Lower lobe of right lung (tissue), 2 donors: ENCODE results near the gene FXN. TPM values are rescaled to one million over a fixed set of nuclear protein-coding genes. Genes with fewer than 3 reads are reported as not detected.
"Not testable (repeated sequence)": the region's sequence is repeated elsewhere in the genome, so short reads cannot be mapped to it uniquely, and the experiment has no call there.

Source experiments
- ATAC-seq, 2 donors: fragments of 200-7000 bp; cut with Tn5 transposase; one replicate each; pipeline ENCODE4 v1.9.1; 2020 to 2022; ENCODE audit warnings: mild to moderate bottlenecking in 2 of 2, moderate library complexity in 2 of 2
- DNase-seq: peaks from one replicate; pipeline ENCODE4 v3.0.0-alpha.2; 2020
- H3K27ac ChIP-seq: fragments of 200-600 bp; one replicate; pipeline ENCODE4 v1.8.0; 2022
- H3K27me3 ChIP-seq: fragments of 200-600 bp; one replicate; pipeline ENCODE4 v1.8.0; 2022; ENCODE audit warnings: low read depth
- H3K36me3 ChIP-seq: fragments of 200-600 bp; one replicate; pipeline ENCODE4 v1.8.0; 2022; ENCODE audit warnings: mild to moderate bottlenecking
- H3K4me1 ChIP-seq: fragments of 200-600 bp; one replicate; pipeline ENCODE4 v1.8.0; 2022
- H3K4me3 ChIP-seq: fragments of 200-600 bp; one replicate; pipeline ENCODE4 v1.8.0; 2022; ENCODE audit warnings: mild to moderate bottlenecking
- H3K9me3 ChIP-seq: fragments of 200-600 bp; one replicate; pipeline ENCODE4 v1.8.0; 2022
- intact Hi-C: fragments of 100-400 bp; cut with DNase I; formaldehyde crosslinking; loops from one replicate; pipeline ENCODE4 v1.11.0; 2022
- total RNA-seq: library from RNA; stranded (reverse); fragmentation: NEBNext Ultra II Directional; extraction: Animal tissue kit (Norgen Biotek cat#: 25700); gene quantifications from one replicate; pipeline ENCODE4 v1.2.1, GENCODE V29; 2021
- TF ChIP-seq, protein P1 (sequence below): fragments of 200-600 bp; IDR thresholded peaks from one replicate; pipeline ENCODE4 v1.8.0; 2022; ENCODE audit warnings: antibody characterized with exemption, mild to moderate bottlenecking
- donor health status: DM: no; HTN: yes; CAD: no; lungs with severe emphysema.

FXN gene
- total RNA-seq, 1 donor from 2014 or later = 10.9 TPM

DNA sequence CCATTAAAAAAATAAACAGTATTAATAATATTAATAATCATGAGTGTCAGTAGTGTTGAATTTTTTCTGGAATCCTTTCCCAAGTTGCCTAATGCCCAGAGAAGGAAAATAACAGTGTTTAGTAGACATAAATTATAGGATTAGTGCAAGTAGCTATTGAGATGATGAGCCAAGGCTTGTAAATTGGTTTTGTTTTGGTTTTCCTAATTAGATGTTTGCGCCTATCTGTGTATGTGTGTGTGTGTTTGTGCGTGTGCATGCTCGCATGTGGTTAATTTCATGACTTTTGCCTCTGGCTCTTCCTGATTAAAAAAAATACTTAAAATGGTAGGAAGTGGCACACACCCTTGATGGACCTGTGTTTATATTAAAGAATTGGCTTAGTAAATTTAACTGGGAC, 55.4 kb downstream of the FXN start:
- Histone ChIP-seq H3K9me3 (no peaks in the 10 kb centered on the region), H3K27me3 (no peaks in the 10 kb centered on the region), H3K36me3 (no peaks in the 10 kb centered on the region), H3K4me1 (peaks cover 16% of the 10 kb centered on the region), H3K4me3 (no peak overlapping the region), H3K27ac (peak overlapping the region; percentile 13)
- DNase-seq (no peak), ATAC-seq (no peak)
- TF ChIP-seq, protein P1, sequence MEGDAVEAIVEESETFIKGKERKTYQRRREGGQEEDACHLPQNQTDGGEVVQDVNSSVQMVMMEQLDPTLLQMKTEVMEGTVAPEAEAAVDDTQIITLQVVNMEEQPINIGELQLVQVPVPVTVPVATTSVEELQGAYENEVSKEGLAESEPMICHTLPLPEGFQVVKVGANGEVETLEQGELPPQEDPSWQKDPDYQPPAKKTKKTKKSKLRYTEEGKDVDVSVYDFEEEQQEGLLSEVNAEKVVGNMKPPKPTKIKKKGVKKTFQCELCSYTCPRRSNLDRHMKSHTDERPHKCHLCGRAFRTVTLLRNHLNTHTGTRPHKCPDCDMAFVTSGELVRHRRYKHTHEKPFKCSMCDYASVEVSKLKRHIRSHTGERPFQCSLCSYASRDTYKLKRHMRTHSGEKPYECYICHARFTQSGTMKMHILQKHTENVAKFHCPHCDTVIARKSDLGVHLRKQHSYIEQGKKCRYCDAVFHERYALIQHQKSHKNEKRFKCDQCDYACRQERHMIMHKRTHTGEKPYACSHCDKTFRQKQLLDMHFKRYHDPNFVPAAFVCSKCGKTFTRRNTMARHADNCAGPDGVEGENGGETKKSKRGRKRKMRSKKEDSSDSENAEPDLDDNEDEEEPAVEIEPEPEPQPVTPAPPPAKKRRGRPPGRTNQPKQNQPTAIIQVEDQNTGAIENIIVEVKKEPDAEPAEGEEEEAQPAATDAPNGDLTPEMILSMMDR = no peak
- intact Hi-C loops = no loop called here

DNA sequence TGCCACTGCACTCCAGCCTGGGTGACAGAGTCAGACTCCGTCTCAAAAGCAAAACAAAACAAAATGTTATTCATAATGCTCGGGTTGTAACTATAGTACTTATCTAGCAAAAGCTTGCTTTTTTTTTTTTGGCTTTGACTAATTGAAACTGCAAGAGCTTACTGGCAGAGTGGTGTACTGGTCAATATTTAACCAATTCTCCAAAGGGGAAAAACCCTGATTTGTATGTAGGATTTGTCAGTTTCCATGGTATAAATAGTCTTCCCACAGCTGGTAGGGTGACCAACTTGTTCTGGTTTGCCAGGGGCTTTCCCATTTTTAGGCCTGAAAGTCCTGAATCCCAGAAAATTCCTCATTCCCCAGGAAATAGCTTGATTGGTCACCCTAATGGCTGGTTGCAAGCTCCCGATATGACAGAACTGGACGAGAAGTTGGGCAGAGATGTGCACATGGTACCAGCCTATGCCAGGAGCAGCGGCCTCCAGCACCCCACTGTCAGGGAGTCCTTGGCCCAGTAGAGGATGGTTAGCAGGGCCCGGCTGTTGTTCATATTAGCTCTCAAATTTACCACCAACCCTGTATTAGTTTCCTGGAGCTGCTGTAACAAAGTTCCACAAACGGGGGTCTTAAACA, 58.0 kb downstream of the FXN start:
- DNase-seq (no peak), ATAC-seq (peak; percentile 68 to 77)
- Histone ChIP-seq H3K27ac (no peak overlapping the region), H3K4me3 (no peak overlapping the region), H3K4me1 (peaks cover 12% of the 10 kb centered on the region), H3K36me3 (no peaks in the 10 kb centered on the region), H3K9me3 (no peaks in the 10 kb centered on the region), H3K27me3 (no peaks in the 10 kb centered on the region)
- intact Hi-C loops = no loop called here
- TF ChIP-seq, protein P1 = no peak

GRCh38 chr9:69094361-69095135, 59.0 kb downstream of the FXN start:
- DNase-seq, H3K27ac ChIP-seq, H3K27me3 ChIP-seq, ATAC-seq, H3K36me3 ChIP-seq, H3K4me3 ChIP-seq, H3K9me3 ChIP-seq, intact Hi-C loops: not testable (repeated sequence)
- H3K4me1 ChIP-seq = peaks cover 12% of the 10 kb centered on the region

DNA sequence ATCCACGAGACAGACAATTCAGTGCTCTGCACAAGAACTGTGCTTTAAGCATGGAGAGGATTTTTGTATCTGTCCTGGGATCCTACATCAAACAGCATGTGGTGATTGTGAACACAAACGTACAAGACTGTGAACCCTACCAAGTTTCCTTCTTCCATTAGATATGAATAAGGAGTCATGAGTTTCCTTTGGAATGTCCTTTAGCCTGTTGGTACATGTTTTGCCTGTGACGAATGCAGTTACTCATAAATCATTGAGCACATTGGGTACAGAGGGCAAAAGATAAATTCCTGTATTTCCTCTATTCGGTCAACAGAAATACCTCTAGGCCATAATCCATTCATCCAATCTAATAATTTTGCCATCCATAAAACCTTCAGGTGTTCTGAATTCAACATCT, 61.5 kb downstream of the FXN start:
- H3K4me3 ChIP-seq = no peak overlapping the region
- peak; percentile 60 to 79 for ATAC-seq
- intact Hi-C loops = no loop called here

DNA sequence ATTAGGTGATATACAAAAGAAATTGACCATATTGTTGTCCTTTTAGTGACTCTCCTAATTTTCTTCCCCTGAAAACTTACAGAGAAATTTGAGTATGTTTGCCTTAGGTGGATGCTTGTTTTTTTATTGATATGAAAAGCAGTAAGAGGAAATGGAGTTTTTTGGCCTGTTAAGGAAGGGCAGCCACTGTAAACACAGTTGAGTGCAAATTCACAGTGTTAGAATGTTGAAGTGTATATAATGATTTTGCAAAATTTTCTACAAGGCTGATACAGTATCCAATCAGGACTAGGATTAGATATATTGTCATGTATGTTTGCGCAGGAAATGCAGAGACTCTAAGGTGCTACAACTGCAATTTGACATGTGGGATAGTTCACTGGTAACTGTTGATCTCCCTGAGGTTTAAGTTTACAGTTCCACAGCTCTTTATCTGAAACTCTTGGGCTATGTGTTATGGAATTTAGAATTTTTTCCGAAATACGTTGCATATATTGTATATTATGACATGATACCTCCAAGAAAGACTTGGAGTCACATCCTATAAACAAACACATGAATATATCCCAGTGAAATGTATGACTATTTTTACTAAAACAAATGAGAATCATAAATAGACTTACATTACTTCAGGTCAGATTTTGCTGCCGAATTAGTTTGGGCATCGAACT, 62.5 kb downstream of the FXN start:
- intact Hi-C loops = no loop called here
- ATAC-seq = peak; percentile 60 to 66
- H3K27me3 ChIP-seq = no peaks in the 10 kb centered on the region
- no peak overlapping the region for H3K4me3 ChIP-seq
- TF ChIP-seq, protein P1 = no peak
- no peak for DNase-seq
- H3K36me3 ChIP-seq = no peaks in the 10 kb centered on the region
- no peaks in the 10 kb centered on the region for H3K9me3 ChIP-seq
- H3K27ac ChIP-seq = peak overlapping the region; percentile 9
- H3K4me1 ChIP-seq = peaks cover 12% of the 10 kb centered on the region

More for the DNA sequence above, 61.5 kb downstream of the FXN start:
- no peak for DNase-seq
- Histone ChIP-seq H3K4me1 (peaks cover 12% of the 10 kb centered on the region), H3K36me3 (no peaks in the 10 kb centered on the region), H3K27ac (peak overlapping the region; percentile 36), H3K27me3 (no peaks in the 10 kb centered on the region), H3K9me3 (no peaks in the 10 kb centered on the region)
- TF ChIP-seq, protein P1 = no peak

DNA sequence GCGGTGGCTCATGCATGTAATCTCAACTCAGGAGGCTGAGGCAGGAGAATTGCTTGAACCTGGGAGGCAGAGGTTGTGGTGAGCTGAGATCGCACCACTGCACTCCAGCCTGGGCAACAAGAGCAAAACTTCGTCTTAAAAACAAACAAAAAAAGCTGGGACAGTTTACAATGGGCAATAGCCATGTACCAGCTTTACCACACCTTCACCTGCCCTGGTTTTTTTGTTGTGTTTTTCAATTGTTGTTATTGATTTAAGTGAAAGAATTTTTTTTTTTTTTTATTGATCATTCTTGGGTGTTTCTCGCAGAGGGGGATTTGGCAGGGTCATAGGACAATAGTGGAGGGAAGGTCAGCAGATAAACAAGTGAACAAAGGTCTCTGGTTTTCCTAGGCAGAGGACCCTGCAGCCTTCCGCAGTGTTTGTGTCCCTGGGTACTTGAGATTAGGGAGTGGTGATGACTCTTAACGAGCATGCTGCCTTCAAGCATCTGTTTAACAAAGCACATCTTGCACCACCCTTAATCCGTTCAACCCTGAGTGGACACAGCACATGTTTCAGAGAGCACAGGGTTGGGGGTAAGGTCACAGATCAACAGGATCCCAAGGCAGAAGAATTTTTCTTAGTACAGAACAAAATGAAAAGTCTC, 67.9 kb downstream of the FXN start:
- H3K27me3 ChIP-seq, H3K9me3 ChIP-seq, H3K4me3 ChIP-seq, intact Hi-C loops, DNase-seq, H3K4me1 ChIP-seq, ATAC-seq, H3K27ac ChIP-seq, H3K36me3 ChIP-seq: not testable (repeated sequence)
